PC-3 (cell line): ENCODE data around the gene COL25A1.

Source experiments
- EZH2 ChIP-seq: fragments of 300-600 bp; sonication (generic); IDR thresholded peaks from one replicate; pipeline ENCODE4 v1.6.1; 2017; ENCODE audit warnings: antibody characterized with exemption, mild to moderate bottlenecking, low read length; ENCODE audit not compliant: unreplicated experiment
- TF ChIP-seq, protein P1 (sequence below): fragments of 300-600 bp; sonication (generic); conservative IDR thresholded peaks from 2 replicates; pipeline ENCODE4 v1.5.1; 2017; ENCODE audit warnings: antibody characterized with exemption, low read depth, mild to moderate bottlenecking, low read length

DNA sequence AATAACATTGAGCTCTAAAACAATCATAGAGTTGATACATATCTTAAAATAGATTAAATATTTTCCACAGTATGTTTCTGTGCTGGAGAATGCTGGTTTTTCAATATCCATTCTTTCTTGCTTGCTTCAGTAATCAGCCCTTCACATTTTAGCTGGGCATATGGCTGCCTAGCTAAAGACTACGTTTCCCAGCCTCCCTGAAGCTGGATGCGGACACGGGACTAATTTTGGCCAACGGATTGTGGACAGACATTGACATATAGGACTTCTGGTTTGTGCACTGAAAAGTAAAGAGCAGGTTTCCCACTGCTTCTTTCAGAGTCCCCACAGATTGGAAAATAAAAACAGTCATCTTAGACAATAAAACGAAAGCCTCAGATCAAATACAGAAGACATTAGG, 97.3 kb downstream of the COL25A1 start:
- TF ChIP-seq, protein P1, sequence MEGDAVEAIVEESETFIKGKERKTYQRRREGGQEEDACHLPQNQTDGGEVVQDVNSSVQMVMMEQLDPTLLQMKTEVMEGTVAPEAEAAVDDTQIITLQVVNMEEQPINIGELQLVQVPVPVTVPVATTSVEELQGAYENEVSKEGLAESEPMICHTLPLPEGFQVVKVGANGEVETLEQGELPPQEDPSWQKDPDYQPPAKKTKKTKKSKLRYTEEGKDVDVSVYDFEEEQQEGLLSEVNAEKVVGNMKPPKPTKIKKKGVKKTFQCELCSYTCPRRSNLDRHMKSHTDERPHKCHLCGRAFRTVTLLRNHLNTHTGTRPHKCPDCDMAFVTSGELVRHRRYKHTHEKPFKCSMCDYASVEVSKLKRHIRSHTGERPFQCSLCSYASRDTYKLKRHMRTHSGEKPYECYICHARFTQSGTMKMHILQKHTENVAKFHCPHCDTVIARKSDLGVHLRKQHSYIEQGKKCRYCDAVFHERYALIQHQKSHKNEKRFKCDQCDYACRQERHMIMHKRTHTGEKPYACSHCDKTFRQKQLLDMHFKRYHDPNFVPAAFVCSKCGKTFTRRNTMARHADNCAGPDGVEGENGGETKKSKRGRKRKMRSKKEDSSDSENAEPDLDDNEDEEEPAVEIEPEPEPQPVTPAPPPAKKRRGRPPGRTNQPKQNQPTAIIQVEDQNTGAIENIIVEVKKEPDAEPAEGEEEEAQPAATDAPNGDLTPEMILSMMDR = no peak
- TF ChIP-seq EZH2 = no peak
